Activated T-helper 17 cell treated with anti-CD3 and anti-CD28 coated beads, Interleukin-2, amount 50 U/mL, for 72 hours (primary cell): Measurements from ENCODE around the gene FAM13C. TPM values are rescaled to one million over a fixed set of nuclear protein-coding genes. Genes with fewer than 3 reads are reported as not detected.

Experiments
- ATAC-seq: fragments of 150-1000 bp; cut with Tn5 transposase; replicated peaks from 2 replicates; pipeline ENCODE4 v1.10.0; 2021; ENCODE audit warnings: mild to moderate bottlenecking, moderate library complexity
- H3K27ac Mint-ChIP-seq: one replicate; pipeline ENCODE4 v1.8.0; 2022; ENCODE audit warnings: mixed read lengths
- H3K27me3 Mint-ChIP-seq: one replicate; pipeline ENCODE4 v1.8.0; 2022; ENCODE audit warnings: mixed read lengths
- H3K36me3 Mint-ChIP-seq: one replicate; pipeline ENCODE4 v1.8.0; 2022; ENCODE audit warnings: low read depth, mild to moderate bottlenecking, mixed read lengths
- H3K4me1 Mint-ChIP-seq: one replicate; pipeline ENCODE4 v1.8.0; 2022; ENCODE audit warnings: mixed read lengths
- H3K4me3 Mint-ChIP-seq: one replicate; pipeline ENCODE4 v1.8.0; 2022; ENCODE audit warnings: mild to moderate bottlenecking, mixed read lengths
- H3K9me3 Mint-ChIP-seq: one replicate; pipeline ENCODE4 v1.8.0; 2022; ENCODE audit warnings: mixed read lengths
- total RNA-seq, 2 donors: library from RNA; stranded (reverse); gene quantifications; one replicate each; pipeline ENCODE4 v1.2.3, GENCODE V29; 2022

The FAM13C gene
- total RNA-seq, 2 donors from 2014 or later = 1.3 TPM; not detected in 1

- H3K36me3 Mint-ChIP-seq = no peaks in the 10 kb centered on the region
- peaks cover 5% of the 10 kb centered on the region for H3K9me3 Mint-ChIP-seq
- H3K4me3 Mint-ChIP-seq = no peak overlapping the region
- ATAC-seq = no peak
- peaks cover 9% of the 10 kb centered on the region for H3K27me3 Mint-ChIP-seq
- H3K27ac Mint-ChIP-seq = no peak overlapping the region
- H3K4me1 Mint-ChIP-seq = no peaks in the 10 kb centered on the region
Observed at GRCh38 chr10:59317066-59317465, 45.3 kb downstream of the FAM13C start.

- no peak overlapping the region for H3K4me3 Mint-ChIP-seq
- peaks cover 5% of the 10 kb centered on the region for H3K9me3 Mint-ChIP-seq
- peaks cover 9% of the 10 kb centered on the region for H3K27me3 Mint-ChIP-seq
- H3K4me1 Mint-ChIP-seq = no peaks in the 10 kb centered on the region
- H3K27ac Mint-ChIP-seq = no peak overlapping the region
- no peak for ATAC-seq
- H3K36me3 Mint-ChIP-seq = no peaks in the 10 kb centered on the region
Observed at GRCh38 chr10:59315465-59315864, 46.9 kb downstream of the FAM13C start.

DNA sequence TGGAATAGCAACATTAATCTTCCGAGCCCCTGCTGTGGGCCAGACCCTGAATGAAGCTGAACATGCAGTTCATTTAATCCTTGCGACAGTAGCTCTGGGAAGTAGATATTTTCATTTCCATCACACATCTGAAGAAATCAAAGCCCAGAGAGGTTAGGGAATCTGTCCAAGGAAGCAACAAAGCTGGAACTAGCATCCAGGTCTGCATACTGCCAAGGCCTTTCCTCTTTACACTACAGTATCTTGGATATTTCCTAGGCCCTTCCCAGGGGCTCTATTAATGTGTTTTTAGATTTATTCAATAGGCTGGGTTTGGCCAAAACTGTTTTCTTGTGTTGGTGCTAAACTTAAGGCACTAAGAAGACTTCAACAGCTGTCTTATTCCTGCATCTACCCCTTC is 48.1 kb downstream of the FAM13C start:
- Mint-ChIP-seq H3K9me3 (no peaks in the 10 kb centered on the region), H3K4me1 (no peaks in the 10 kb centered on the region), H3K36me3 (no peaks in the 10 kb centered on the region), H3K4me3 (no peak overlapping the region), H3K27me3 (peaks cover 9% of the 10 kb centered on the region), H3K27ac (no peak overlapping the region)
- no peak for ATAC-seq

DNA sequence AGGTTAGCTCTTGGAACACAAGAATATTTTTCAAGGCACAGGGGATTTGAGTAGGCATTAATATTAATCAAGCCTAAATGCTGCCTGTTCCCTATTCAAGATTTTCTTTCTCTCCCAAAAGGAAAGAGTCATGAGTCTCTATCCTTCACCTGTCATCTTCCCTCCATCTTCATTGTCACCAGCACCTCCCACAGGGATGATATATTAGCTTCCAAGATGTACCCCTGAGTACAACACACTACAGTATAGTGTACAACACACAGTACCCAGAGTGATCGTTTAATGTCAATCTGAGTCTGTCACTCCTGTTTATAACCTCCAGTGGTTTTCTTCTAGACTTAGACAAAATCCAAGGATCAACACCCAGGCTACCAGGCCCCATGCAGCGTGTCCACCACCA is 50.1 kb downstream of the FAM13C start:
- no peak for ATAC-seq
- no peaks in the 10 kb centered on the region for H3K36me3 Mint-ChIP-seq
- H3K4me1 Mint-ChIP-seq = no peaks in the 10 kb centered on the region
- no peak overlapping the region for H3K4me3 Mint-ChIP-seq
- no peak overlapping the region for H3K27ac Mint-ChIP-seq
- H3K27me3 Mint-ChIP-seq = peaks cover 3% of the 10 kb centered on the region
- H3K9me3 Mint-ChIP-seq = no peaks in the 10 kb centered on the region

- Mint-ChIP-seq H3K4me3 (no peak overlapping the region), H3K27me3 (peaks cover 3% of the 10 kb centered on the region), H3K27ac (no peak overlapping the region), H3K9me3 (no peaks in the 10 kb centered on the region), H3K4me1 (no peaks in the 10 kb centered on the region), H3K36me3 (no peaks in the 10 kb centered on the region)
- ATAC-seq = no peak
Observed at GRCh38 chr10:59311025-59311424, 51.3 kb downstream of the FAM13C start.

GRCh38 chr10:59310324-59310914 is 51.9 kb downstream of the FAM13C start:
- Mint-ChIP-seq H3K4me1 (no peaks in the 10 kb centered on the region), H3K9me3 (no peaks in the 10 kb centered on the region), H3K27me3 (peaks cover 1% of the 10 kb centered on the region), H3K36me3 (no peaks in the 10 kb centered on the region), H3K4me3 (no peak overlapping the region), H3K27ac (no peak overlapping the region)
- no peak for ATAC-seq

GRCh38 chr10:59304521-59305097 is 57.7 kb downstream of the FAM13C start:
- Mint-ChIP-seq H3K36me3 (no peaks in the 10 kb centered on the region), H3K27me3 (no peaks in the 10 kb centered on the region), H3K27ac (no peak overlapping the region), H3K9me3 (no peaks in the 10 kb centered on the region), H3K4me3 (no peak overlapping the region), H3K4me1 (no peaks in the 10 kb centered on the region)
- no peak for ATAC-seq

- no peak for ATAC-seq
- Mint-ChIP-seq H3K9me3 (no peaks in the 10 kb centered on the region), H3K36me3 (no peaks in the 10 kb centered on the region), H3K27ac (no peak overlapping the region), H3K4me1 (no peaks in the 10 kb centered on the region), H3K4me3 (no peak overlapping the region), H3K27me3 (no peaks in the 10 kb centered on the region)
Observed at GRCh38 chr10:59303018-59303417, 59.3 kb downstream of the FAM13C start.

DNA sequence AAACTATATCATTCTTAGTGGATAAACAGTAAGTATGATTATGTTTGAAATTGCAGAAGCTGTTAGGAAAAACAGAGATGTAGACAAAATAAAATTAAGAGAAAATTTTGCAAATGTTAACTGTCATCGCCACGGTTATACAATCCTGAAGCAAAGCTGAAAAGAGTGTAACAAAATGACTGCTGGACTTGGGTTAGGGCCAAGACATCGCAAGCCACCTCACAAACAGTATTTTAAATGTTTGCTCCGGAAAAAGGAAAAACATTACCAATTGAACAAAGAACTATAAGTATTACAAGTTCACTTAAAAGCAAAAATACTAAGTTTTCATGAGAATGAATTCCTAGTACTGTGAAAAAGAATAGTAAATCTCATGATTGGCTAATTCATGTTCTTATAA is 60.0 kb downstream of the FAM13C start:
- Mint-ChIP-seq H3K4me1 (no peaks in the 10 kb centered on the region), H3K27ac (no peak overlapping the region), H3K36me3 (no peaks in the 10 kb centered on the region), H3K4me3 (no peak overlapping the region), H3K9me3 (no peaks in the 10 kb centered on the region), H3K27me3 (no peaks in the 10 kb centered on the region)
- no peak for ATAC-seq

- Mint-ChIP-seq H3K36me3 (no peaks in the 10 kb centered on the region), H3K27me3 (no peaks in the 10 kb centered on the region), H3K4me3 (no peak overlapping the region), H3K27ac (no peak overlapping the region), H3K9me3 (no peaks in the 10 kb centered on the region), H3K4me1 (no peaks in the 10 kb centered on the region)
- no peak for ATAC-seq
Observed at GRCh38 chr10:59301067-59301754, 61.1 kb downstream of the FAM13C start.

- Mint-ChIP-seq H3K9me3 (no peaks in the 10 kb centered on the region), H3K4me1 (no peaks in the 10 kb centered on the region), H3K4me3 (no peak overlapping the region), H3K36me3 (no peaks in the 10 kb centered on the region), H3K27ac (no peak overlapping the region), H3K27me3 (no peaks in the 10 kb centered on the region)
- no peak for ATAC-seq
Observed at GRCh38 chr10:59300386-59300785, 62.0 kb downstream of the FAM13C start.

GRCh38 chr10:59299933-59300332 is 62.4 kb downstream of the FAM13C start:
- H3K27me3 Mint-ChIP-seq = no peaks in the 10 kb centered on the region
- no peak overlapping the region for H3K27ac Mint-ChIP-seq
- no peaks in the 10 kb centered on the region for H3K4me1 Mint-ChIP-seq
- H3K9me3 Mint-ChIP-seq = no peaks in the 10 kb centered on the region
- H3K4me3 Mint-ChIP-seq = no peak overlapping the region
- ATAC-seq = no peak
- no peaks in the 10 kb centered on the region for H3K36me3 Mint-ChIP-seq

DNA sequence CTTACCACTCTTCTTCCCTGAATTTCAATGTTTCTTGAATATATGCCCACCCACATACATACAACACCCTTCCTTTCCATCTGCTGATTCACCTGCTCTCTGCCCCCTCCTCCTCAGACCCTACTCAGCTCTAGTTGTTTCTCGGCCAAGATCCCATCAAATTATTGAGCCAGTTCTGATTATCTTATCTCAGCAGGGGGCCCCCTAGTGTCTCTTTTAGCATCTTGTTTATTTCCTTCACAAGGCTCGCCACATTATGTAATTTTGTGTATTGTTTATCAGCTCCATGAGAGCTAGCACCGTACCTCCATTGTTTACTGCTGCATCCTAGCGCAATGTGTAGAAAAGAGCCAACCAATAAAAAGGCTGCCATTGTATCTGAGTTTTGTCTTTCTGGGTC is 71.9 kb downstream of the FAM13C start:
- Mint-ChIP-seq H3K27me3 (no peaks in the 10 kb centered on the region), H3K27ac (no peak overlapping the region), H3K36me3 (no peaks in the 10 kb centered on the region), H3K9me3 (no peaks in the 10 kb centered on the region), H3K4me1 (no peaks in the 10 kb centered on the region), H3K4me3 (no peak overlapping the region)
- no peak for ATAC-seq

GRCh38 chr10:59289853-59290252 is 72.5 kb downstream of the FAM13C start:
- no peak for ATAC-seq
- Mint-ChIP-seq H3K4me1 (no peaks in the 10 kb centered on the region), H3K36me3 (no peaks in the 10 kb centered on the region), H3K27me3 (no peaks in the 10 kb centered on the region), H3K27ac (no peak overlapping the region), H3K9me3 (no peaks in the 10 kb centered on the region), H3K4me3 (no peak overlapping the region)

DNA sequence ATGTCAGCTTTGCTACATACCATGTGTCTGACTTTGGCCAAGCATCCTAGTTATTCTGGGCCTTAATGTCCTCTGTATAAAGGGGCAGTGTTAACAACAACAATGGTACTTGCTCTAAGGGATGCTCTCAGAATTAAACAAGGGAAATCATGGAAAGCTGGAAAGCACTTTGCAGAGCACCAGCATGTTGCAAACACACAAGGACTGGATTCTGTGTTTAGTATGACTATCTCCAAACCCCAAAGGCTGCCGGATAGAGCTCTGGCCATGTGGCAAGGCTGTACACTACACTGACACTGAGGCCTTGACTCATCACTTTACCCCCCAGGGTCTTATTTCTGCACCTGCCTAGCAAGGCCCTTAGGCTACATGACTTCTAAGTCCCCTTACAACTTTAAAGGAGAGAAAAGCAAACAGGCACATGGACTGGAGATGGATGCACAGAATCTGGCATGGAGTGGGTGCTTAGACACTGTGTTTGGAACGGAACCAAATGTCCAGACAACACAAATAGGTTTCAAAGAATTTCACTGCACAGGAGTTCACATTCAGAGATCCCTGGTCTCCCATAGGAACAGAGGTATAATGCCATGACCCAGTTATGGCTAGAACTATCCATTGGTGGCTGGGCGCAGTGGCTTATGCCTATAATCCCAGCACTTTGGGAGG is 74.6 kb downstream of the FAM13C start:
- Mint-ChIP-seq H3K9me3 (no peaks in the 10 kb centered on the region), H3K27me3 (no peaks in the 10 kb centered on the region), H3K27ac (no peak overlapping the region), H3K4me1 (no peaks in the 10 kb centered on the region), H3K4me3 (no peak overlapping the region), H3K36me3 (no peaks in the 10 kb centered on the region)
- ATAC-seq = no peak
